Measurements from ENCODE around the gene EPHA4.
A peak's percentile ranks its signal among the peaks of the same experiment; 100 is the strongest.
"Not testable (repeated sequence)": the region's sequence is repeated elsewhere in the genome, so short reads cannot be mapped to it uniquely, and the experiment has no call there.

EPHA4 gene

DNA sequence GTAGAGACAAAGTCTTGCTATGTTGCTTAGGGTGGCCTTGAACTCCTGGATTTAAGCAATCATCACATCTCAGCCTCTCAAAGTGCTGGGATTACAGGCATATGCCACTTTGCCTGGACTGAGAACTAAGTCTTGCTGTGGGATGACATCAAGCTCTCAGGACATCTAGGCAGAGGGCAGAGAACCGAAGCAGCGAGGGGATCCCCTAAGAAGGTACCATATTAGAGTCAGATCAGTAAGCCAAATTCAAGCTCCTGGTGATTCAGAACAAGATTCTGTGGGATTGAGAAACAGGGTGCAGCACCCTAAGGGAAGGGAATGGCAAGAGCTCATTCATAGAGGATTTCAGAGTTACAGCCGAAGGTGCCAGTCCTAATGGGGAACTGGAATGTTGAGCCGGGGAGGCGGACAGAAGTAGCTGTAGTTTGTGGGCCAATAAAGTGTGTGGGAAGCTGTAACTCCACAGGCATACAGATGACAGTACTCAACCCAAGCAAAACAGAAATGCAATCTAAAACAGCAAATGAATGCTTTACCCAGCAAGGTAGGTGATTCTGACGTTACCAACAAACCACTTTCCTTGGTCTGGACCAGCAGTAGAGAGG lies 30.9 kb downstream of the EPHA4 start:
- no peak for DNase-seq (ENCODE audit: low read depth in 2 of 2, low spot score in 1 of 2)

DNA sequence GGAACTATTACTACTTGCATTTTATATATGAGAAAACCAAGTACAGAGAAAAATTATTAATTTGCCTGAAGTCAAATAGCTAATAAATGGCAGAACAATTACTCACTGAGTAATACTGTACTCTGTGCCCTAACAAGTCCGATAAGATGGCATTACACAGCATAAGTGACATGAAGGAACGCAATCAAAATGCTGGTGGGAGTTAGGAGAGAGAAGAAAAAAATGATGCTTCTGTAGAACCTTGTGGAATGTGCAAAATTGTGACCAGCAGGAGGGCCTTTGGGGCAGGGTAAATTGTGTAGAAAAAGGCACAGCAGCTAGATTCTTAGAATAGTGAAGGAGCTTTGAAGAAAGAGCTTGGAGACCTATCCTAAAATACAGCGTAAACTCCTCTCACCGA lies 32.9 kb downstream of the EPHA4 start:
- no peak for DNase-seq (ENCODE audit: low read depth in 2 of 2, low spot score in 1 of 2)

DNA sequence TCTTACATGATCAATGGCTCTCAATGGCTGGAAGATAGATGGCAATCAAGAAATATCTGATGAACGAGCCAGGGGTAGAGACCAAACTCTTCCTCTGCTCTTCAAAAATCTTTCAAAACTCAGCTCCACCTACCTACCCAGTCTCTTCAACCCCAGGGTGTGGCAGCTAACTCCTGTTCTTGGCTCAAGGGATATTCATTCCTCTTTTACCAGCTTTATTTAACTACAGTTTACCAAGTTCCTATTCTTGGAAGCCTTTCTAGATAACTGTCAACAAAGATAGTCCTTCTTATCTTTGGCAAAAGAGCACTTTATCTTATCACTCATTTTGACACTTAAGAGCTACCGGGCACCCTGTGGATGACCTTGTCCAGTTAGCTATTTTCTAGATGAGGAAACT lies 36.3 kb downstream of the EPHA4 start:
- DNase-seq (ENCODE audit: low read depth in 2 of 2, low spot score in 1 of 2) = no peak

DNA sequence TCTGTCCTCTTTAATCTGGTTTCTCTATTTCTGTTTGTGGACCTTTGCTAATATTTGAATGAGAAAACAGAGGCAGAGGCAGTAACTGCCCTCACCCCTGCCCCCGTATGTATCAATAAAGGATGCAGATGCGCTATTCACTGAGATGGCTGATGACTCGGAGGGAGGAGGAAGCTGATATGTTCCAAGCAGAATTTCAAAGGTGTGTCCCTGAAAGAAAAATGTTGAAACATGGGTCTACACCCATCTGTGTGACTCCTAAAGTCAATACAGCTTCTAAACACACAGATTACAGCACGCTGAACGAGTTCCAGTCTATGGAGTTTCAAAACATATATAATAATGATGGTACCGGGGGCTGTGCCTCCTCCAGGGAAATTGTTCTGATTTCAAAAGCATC lies 38.8 kb downstream of the EPHA4 start:
- DNase-seq (ENCODE audit: low read depth in 2 of 2, low spot score in 1 of 2) = no peak

DNA sequence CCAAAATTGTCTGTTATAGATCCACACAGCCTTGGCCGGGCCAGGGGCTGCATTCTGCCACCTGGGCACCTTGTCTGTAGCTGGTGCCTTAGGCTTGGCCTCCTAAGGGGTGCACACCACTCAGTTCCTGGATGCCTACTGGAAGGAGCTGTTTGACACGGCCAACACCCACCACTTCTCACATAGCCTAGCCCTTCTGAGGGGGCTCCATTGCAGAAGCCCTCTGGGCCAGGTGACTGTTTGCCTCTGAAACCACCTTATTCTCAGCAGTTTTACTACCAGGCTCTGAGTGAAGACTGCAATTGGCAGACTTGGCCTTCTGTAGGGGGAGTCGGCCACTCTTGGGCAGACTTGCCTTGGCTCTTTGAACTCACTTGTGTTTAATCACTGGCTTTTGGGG lies 39.5 kb downstream of the EPHA4 start:
- no peak for DNase-seq (ENCODE audit: low read depth in 2 of 2, low spot score in 1 of 2)

DNA sequence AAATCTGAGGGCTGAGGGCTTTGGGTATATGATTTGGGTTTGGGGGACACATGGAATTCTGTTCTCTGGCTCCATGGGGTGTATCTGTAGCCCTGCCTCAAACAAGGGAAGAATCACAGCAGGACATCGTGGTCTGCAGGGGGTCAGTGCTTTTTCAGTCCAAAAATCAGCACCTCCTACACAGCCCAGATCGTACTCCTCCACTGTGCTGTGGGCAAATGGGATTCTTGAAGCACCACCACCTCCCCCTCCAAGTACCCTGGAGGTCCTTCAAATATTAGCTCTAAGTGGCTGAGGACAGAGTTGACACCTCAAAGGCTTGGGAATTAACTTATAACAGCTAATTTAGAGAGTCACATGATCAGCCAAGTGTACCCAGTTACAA lies 41.5 kb downstream of the EPHA4 start:
- no peak for DNase-seq (ENCODE audit: low read depth in 2 of 2, low spot score in 1 of 2)

DNA sequence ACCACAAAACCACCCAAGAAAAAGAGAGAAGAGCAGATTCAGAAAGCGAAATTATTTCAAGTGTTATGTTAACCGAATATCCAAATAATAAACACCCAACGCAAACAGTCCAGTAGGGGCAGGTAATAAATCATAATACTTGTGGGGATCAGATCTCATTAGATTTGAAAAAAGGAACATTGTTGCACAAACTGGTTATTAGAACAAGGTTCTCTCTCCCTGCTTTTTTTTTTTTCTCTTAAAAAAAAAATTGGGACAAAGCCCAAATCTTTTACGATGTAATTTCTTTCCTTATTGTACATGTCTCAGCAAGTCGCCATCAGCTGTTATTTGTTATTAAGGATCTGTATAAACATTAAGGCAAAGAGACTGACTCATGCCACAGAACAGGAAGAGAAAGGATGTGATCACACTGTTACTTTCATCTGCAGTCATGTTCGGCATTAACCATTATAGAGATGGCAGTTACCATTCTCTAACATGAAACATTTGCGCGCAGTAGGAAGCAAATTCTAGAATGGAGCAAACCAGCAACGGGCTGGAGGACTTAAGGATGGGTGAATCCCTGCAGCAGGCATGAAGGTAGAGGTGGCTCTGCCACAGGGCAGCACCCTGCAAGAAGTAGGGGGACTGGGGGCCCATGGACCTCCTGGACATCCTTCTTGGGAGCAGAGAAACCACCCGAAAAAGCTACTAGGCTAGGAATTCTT lies 42.0 kb downstream of the EPHA4 start:
- DNase-seq (ENCODE audit: low read depth in 2 of 2, low spot score in 1 of 2) = no peak

DNA sequence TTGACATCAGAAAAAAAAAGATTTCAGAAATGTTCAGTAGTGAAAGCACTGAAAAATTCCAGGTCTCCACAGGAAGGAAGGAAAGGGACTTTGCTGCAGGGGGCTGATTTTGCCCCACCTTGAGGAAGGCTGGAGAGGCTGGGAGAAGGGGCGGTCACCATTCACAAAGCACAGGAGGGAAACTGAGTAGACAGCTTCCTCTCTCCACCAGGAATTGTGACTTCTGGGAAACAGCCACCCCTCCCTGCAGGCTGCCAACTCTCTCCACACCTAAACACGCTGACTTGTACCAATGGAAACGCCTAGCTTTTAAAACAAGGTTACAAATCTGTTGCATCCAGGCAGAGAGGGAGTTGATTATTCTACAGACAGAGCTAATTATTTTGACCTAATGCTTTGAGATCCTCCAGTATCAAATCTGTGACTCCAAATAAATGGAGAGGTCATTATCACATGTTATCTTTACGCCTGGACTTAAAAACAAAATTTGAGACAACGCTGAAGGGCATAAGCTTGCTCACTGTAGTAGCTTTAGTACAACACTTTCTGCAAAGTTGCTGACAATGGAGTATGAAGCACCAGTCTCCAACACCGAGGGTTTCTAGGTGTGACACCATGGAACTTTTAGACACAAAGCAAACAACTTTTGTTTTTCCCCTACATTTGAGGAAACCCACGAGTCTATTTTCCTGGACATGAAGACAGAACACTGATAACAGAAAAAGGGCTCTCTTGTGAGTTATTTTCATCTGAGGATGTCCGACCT lies 42.7 kb downstream of the EPHA4 start:
- no peak for DNase-seq (ENCODE audit: low read depth in 2 of 2, low spot score in 1 of 2)

DNA sequence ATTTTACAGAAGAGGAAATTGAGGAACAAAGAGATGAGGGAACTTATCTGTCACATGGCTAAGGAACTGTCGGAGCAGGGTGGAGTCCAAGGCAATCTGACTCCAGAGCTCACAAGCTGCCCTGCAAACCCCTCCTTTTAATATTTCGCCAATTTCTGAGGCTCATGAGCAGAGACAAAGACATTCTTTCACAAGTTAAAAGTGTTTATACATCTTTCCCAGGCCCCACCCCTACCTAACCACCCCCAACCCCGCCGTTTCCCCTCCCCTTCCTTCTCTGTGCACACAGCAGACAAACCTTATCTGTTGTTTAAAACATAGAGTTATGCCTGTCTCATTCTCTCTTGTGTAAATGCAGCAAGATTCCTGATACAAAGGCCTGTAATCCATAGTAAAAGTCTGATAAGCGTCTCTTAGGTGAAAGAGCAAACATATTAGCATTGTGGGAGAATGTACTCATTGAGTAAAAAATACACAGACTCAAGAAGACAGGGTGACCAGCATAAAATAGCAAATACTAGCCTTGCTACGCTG lies 44.3 kb downstream of the EPHA4 start:
- no peak for DNase-seq (ENCODE audit: low read depth in 2 of 2, low spot score in 1 of 2)

DNA sequence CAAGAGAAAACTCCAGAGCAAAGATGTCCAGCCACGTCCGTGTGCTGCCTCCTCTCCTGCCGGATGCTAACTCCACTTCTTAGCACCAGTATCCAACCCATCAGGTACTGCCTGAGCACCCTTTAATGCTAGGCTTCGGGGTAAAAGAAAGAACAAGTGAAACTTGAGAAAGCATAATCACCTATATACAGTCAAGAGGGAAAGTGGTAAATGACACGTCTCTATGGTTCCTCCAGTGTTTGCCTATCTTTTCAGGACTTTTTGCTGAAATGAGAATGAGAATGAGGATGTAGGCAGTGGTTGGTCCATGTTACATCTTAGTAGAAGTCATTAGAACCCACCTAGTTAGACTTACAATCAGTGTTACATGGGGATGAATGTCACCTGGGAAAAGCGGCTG lies 47.9 kb downstream of the EPHA4 start:
- DNase-seq (ENCODE audit: low read depth in 2 of 2, low spot score in 1 of 2) = no peak

DNA sequence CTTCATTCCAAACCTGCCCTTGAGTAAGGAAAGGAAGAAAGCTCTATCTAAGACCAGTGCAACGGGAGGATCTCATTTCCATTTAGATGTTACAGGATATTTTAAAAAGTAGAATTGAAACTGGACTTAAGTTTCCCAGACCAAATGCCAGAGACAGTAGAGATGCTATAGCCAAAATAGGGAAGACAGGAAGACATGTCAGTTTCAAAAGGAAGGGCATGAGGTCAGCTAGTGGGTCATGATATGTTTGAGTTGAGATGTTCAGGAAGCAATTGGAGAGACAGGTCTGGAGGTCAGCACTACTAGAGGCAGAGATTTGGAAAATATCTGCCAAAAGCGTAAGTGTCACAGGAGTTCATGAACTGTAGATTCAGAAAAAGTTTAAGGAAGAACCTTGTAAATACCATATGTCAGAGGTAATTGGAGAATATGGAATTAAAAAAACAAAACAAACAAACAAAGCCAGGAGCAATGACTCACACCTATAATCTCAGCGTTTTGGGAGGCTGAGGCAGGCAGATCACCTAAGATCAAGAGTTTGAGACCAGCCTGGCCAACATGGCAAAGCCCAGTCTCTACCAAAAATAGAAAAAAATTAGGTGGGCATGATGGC lies 50.8 kb downstream of the EPHA4 start:
- no peak for DNase-seq (ENCODE audit: low read depth in 2 of 2, low spot score in 1 of 2)

DNA sequence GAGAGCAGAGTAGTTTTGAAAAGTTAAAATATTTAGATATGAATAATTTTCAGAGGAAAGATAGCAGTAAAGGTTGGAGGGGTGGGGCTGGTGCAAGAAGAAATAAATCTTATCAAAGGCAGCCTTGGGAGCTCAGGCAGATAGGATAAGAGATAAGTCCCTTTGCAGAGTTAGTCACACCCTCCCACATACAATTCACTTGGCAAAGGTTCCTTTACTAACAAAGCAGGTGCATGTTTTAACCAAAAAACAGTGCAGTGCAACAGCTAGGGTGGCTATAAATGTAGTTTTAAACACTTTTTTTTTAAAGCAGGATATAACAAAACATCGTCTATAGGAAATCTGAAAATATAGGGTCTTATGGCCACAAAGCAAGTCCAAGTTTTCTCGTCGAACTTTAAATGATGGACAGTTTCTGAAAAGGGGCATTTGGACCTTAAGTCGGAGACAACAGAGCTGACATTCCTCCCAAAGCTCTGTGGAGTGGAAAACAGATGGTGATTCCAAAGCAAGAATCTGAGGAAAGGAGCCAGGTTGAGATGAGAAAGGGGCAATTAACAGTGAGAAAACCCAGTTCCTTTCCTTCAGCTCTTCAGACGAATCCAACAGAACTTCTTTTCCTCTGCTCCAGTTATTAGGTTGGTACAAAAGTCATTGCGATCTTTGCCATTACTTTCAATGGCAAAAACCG lies 53.0 kb downstream of the EPHA4 start:
- no peak for DNase-seq (ENCODE audit: low read depth in 2 of 2, low spot score in 1 of 2)

DNA sequence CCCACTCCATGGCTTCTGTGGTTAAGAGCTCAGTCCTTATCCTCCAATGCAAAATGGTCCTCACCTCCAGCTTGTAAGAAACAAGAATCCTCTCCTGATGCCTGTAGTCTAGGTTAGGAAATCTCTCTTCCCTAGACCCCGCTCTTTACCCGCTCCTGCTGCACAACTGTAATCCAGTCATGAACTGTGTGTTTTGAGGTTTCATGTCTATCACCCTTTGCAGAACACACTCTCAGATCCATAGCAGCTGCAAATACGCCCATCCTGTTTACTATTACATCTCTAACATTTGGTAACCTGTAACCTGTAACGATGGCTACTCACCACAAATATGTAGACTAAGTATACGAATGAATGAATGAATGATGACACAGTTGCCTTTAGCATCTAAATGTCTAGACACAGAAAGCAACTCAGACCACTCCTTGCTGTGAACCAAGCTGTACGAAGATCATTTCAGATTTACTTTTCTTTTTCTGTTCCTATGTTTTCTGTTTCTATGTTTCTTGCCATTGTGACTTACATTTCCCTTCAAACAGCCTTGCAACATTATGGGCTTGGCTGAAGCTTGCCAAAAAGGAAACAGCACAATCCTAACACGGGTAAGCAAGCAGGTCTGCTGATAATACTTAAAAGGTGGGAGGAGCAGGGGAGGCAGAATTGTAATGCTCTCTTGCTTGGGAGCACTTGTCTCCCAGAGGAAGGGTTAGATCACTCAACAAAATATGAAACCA lies 53.7 kb downstream of the EPHA4 start:
- DNase-seq (ENCODE audit: low read depth in 2 of 2, low spot score in 1 of 2) = no peak

DNA sequence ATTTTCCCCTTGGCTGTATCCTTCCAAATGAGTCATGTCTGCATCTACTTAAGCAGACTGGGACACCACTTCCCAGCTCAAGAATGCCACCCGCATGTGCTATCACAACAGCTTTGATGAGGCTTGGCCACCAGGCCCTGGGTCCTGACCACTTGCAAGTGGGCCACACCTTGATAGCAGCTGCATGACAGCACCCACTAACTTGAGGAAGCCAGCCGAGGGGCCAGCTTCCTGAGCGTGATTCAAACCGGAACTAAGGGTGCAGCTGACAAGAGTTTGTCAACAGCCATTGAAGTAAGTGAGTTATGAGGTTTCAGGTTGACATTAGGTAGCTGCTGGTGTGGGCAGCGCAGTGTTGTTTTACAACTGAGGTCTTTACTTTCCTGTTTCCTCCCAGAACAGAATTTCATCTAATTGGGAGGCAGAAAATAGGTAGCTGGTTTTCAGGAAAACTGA lies 54.4 kb downstream of the EPHA4 start:
- DNase-seq (ENCODE audit: low read depth in 2 of 2, low spot score in 1 of 2) = peak; percentile 24 to 50

DNA sequence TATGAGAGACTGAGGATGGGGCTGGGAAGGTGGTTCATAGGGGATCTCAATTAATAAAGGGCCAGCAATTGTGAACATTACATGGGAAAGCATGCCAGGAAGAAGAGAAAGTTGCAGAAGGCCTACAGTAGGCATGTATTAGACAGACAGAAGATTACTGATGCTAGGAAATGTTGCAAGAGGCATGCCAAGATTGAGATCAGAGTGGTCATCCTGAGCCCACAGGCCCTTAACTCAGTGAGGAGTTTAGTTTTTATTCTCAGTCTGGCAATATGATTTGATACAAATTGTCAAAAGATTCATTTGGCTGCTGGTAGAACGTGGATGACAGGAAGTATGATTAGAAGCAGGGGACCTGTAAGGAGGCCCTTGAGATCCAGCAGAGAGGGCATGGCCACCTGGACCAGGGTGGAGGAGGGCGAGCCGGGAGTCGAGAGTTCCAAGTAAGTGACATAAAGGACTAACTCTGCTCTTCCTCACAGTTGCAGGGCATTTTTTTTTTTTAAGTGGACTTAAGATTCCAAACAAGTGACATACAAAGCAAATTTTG lies 54.9 kb downstream of the EPHA4 start:
- no peak for DNase-seq (ENCODE audit: low read depth in 2 of 2, low spot score in 1 of 2)

DNA sequence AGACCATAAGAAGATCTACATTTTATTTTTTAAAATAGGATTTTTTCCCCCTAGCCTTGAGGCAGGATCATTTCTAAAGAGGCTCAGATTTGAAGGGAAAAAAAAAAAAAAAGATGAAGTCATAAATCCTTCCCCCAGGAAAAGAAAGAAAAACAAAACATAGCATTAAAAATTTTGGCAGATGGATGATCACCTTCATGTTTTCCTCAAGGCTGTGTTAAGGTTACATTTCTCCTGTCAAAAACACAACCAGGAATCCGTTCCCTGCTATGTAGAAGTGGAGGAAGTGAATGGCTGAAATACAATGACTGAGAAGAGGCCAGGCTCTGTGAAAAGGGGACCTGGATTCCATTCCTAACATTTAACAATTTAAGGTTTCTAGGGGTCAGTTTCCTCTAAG lies 56.2 kb downstream of the EPHA4 start:
- DNase-seq (ENCODE audit: low read depth in 2 of 2, low spot score in 1 of 2) = no peak

DNA sequence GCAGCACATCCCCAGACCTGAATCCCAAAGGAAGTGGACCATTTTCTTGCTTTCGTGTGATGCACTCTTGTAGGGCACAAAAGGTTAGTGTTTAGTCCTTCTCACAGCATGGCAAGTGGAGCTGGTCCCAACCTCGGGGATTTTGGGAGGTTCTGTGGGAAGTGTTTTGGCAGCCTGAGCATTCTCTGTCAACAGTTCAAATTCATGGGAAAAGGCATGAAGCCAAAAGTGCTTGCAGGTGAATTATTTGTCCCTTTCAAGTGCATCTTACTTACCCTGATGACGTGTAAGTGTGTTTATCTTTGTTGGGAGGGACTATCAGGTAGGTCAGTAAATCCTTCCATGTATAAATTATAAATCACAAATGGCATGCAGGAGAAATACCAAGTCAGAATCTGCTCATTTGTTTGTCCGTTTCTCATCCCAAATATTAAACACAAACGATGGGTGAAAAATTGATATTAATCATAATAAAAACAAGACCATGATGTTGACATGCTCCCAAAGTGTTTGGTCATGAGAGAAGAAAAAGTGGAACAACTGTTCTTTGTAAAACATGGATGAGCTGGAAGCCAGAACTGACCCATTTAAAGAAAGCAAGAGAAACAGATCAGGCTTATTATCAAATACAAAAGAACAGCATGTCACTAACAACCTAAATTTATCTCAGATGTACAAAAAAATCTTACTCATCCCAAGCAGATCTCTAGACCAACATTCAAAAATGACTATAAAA lies 57.6 kb downstream of the EPHA4 start:
- no peak for DNase-seq (ENCODE audit: low read depth in 2 of 2, low spot score in 1 of 2)

DNA sequence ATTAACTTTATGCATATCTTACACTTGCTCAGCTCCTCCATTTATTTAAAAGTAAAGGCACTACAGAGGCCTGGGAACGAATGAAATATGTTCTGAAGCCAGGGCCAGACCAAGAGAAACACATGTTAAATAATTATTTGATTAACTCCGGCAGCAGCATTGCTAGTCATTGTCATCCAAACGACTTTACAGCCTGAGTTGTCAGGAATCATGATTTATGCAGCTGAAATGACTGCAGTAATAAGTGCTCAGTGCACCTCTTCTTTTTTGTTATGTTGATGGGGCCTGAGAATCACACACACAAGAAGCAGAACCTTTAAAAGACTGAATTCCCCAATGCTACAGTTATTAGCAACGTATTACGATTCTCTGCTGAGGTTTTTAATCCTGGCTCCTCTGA lies 58.9 kb downstream of the EPHA4 start:
- DNase-seq (ENCODE audit: low read depth in 2 of 2, low spot score in 1 of 2) = no peak

DNA sequence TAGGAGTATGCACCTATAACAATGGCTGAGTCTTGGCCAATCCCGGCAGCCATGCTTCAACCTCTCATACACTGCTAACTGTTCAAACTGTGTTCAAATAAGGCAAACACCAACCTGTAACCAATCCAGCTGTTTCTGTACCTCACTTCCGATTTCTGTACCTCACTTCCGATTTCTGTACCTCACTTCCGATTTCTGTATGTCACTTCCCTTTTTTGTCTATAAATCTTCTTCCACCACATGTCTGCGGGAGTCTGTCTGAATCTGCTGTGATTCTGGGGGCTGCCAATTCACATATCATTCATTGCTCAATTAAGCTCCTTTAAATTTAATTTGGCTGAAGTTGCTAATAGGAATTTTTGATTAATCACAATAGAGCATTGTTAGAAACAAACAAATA lies 60.8 kb downstream of the EPHA4 start:
- DNase-seq (ENCODE audit: low read depth in 2 of 2, low spot score in 1 of 2) = not testable (repeated sequence)

All from stimulated activated CD8-positive, alpha-beta memory T cell treated with anti-CD3 and anti-CD28 coated beads, Interleukin-4, amount 100 ng/mL, for 4 hours (primary cell).